ENCODE results near the gene C2orf76.

DNA sequence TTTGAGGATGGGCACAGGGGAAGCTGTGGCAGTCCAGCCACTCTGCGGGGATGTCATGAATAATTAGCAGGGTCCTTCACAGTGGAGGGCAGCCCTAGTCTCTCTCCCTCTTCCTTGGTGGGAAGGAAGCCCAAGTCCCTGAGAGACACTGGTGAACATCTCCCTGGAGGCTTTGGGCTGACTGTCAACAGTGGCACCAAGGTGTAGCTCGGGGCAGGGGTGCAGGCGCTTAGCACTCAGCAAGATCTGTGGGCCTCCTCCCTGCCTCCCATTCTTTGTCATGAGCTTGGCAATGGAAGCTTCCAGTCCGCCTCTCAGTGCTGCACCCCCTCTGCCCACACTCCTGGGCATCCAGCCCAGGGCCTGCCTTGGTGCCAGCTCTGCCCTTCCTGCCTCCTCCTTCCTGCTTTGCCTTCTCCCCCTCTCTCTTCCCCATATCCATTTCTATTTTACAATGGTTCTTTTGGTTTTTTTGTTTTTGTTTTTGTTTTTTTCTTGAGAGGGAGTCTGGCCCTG, 83.6 kb downstream of the C2orf76 start:
- TF ChIP-seq CTCF (conservative IDR thresholded peaks at IDR 0.05) (no peak), ZFX (IDR thresholded peaks at IDR 0.05) (no peak)

Measured in C4-2B (cell line).